ENCODE measurements around the gene CFAP91. TPM values are rescaled to one million over a fixed set of nuclear protein-coding genes. Genes with fewer than 3 reads are reported as not detected.

CFAP91 gene
- total RNA-seq, 1 donor from 2014 or later, result 19.0 TPM

DNA sequence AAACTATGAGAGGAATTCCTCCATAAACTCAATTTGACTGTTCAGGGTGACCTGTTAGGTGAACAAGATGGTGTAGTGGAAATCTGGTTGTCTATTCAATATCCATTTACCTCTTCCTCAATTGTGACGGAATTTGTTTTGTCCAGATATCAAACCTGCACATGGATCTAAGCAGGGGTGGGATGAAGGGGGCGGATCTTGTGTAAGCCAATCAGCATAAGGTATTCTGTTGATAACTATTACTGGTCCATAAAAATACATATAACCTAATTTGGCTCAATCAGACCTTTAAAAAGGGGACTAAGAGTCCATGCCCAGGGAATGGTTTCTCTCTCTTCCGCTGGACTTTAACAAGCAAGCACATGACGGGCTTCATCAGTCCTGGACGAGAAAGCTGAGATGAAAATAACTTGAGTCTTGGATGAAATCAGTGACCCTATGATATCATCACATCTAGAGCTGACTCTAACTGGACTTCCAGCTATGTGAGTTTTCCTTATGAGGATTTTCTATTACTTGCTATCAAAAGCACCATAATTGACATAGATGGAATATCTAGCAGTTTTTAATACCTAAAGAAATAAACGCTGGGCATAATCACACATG is 36.8 kb upstream of the CFAP91 start:
- Mint-ChIP-seq H3K4me3 (no peak overlapping the region), H3K27me3 (no peaks in the 10 kb centered on the region), H3K9me3 (no peaks in the 10 kb centered on the region), H3K4me1 (ENCODE audit: unreplicated experiment) (no peaks in the 10 kb centered on the region), H3K27ac (no peak overlapping the region), H3K36me3 (peaks cover 19% of the 10 kb centered on the region)
- TF ChIP-seq, protein P1, sequence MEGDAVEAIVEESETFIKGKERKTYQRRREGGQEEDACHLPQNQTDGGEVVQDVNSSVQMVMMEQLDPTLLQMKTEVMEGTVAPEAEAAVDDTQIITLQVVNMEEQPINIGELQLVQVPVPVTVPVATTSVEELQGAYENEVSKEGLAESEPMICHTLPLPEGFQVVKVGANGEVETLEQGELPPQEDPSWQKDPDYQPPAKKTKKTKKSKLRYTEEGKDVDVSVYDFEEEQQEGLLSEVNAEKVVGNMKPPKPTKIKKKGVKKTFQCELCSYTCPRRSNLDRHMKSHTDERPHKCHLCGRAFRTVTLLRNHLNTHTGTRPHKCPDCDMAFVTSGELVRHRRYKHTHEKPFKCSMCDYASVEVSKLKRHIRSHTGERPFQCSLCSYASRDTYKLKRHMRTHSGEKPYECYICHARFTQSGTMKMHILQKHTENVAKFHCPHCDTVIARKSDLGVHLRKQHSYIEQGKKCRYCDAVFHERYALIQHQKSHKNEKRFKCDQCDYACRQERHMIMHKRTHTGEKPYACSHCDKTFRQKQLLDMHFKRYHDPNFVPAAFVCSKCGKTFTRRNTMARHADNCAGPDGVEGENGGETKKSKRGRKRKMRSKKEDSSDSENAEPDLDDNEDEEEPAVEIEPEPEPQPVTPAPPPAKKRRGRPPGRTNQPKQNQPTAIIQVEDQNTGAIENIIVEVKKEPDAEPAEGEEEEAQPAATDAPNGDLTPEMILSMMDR (conservative IDR thresholded peaks at IDR 0.05), result no peak
- no peak for DNase-seq (ENCODE audit: extremely low spot score, unreplicated experiment)

DNA sequence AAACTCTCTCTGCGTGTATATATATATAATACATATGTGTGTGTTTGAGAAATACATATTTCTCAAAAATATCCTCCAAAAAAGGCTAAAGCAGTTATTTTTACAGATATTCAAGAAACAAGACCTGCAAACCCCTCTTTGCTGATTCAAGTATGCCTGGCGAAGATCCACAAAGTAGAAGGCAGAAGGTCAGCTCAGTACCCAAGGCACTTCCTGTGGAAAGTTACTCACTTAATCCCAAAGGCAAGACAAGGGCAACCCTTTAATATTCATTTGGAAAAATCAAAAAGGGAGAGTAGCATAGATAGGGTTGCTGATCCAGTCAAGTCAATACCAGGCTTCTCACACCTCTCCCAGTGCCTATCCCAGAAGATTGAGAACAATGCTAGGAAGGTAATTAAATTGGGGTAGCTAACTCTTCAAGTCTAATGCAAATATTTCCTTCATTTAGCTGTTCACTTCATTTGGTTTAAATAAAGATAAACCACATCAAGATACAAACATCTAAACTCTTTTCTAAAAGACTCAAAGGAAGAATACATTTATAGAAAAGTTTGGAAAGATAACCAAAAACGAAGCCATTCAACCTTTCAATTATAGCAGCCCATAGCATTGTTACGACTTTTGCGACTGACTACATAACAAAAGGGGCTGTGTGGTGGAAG is 32.8 kb upstream of the CFAP91 start:
- Mint-ChIP-seq H3K27ac (no peak overlapping the region), H3K9me3 (no peaks in the 10 kb centered on the region), H3K36me3 (peaks cover 28% of the 10 kb centered on the region), H3K27me3 (no peaks in the 10 kb centered on the region), H3K4me3 (no peak overlapping the region), H3K4me1 (ENCODE audit: unreplicated experiment) (peaks cover 4% of the 10 kb centered on the region)
- TF ChIP-seq, protein P1 (conservative IDR thresholded peaks at IDR 0.05), result no peak
- no peak for DNase-seq (ENCODE audit: extremely low spot score, unreplicated experiment)

DNA sequence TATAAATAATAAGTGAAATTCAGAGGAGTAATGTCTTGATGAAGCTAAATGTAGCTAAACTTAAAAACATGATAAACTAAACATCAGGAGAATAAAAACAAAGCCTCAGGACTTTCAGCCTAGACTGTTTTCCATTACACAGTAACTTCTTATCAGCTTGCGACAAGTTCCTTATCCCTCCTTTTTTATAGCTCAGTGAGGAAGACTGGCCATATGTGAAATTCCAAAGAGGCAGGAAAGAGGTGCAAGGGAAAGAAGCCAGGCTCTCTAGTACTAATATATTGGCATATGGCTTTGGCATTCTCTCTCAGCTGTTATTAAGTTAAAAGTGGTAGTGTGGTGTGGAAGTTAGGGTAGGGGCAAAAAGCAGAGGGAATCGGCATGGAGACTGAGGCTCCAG is 30.0 kb upstream of the CFAP91 start:
- Mint-ChIP-seq H3K27ac (no peak overlapping the region), H3K4me3 (no peak overlapping the region), H3K36me3 (peaks cover 24% of the 10 kb centered on the region), H3K9me3 (no peaks in the 10 kb centered on the region), H3K4me1 (ENCODE audit: unreplicated experiment) (peaks cover 25% of the 10 kb centered on the region), H3K27me3 (no peaks in the 10 kb centered on the region)
- no peak for DNase-seq (ENCODE audit: extremely low spot score, unreplicated experiment)
- TF ChIP-seq, protein P1 (conservative IDR thresholded peaks at IDR 0.05), result no peak

DNA sequence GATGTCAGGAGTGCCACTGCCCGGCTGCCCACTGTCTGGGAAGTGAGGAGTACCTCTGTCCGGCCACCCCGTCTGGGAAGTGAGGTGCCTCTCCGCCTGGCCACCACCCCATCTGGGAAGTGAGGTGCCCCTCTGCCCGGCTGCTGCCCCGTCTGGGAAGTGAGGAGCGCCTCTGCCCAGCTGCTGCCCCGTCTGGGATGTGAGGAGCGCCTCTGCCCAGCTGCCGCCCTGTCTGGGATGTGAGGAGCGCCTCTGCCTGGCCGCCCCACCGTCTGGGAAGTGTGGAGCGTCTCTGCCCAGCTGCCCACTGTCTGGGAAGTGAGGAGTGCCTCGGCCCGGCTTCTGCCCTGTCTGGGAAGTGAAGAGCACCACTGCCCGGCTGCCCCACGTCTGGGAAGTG is 28.9 kb upstream of the CFAP91 start:
- DNase-seq (ENCODE audit: extremely low spot score, unreplicated experiment), result no peak
- TF ChIP-seq, protein P1 (conservative IDR thresholded peaks at IDR 0.05), result no peak
- Mint-ChIP-seq H3K4me1 (ENCODE audit: unreplicated experiment) (peaks cover 26% of the 10 kb centered on the region), H3K27me3 (no peaks in the 10 kb centered on the region), H3K27ac (no peak overlapping the region), H3K4me3 (no peak overlapping the region), H3K9me3 (no peaks in the 10 kb centered on the region), H3K36me3 (peaks cover 24% of the 10 kb centered on the region)

DNA sequence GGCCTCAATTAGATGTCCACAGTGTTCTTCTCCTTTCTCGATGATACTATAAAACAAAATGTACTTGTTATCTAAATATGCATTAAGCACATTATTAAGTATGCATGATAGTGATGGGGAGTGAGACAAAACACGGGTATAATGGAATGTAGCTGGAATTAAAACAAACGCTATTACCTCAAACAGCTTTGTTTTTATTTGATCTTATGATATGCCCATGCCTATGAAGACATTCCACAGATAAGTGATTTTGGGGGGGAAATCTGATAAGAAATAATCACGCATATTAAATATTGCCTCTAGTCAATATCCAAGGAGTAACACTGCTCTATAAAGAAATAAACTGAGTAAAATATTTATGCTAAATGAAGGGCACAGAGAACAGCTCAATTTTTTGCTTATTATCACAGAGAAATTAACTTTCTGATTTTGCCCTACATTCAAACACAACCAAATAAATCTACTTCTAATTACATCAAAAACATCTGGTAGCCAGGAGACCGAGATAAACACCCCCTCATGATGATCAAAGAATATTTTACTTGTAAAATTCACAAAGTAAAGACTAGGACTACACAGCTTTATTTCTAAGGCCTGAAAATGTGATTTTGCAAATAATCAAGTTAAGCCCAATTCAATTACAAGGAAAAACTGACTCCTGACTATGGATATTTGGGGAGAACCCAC is 27.5 kb upstream of the CFAP91 start:
- Mint-ChIP-seq H3K27ac (peak overlapping the region; percentile 75), H3K4me3 (peak overlapping the region; percentile 93), H3K27me3 (no peaks in the 10 kb centered on the region), H3K9me3 (no peaks in the 10 kb centered on the region), H3K36me3 (peaks cover 14% of the 10 kb centered on the region), H3K4me1 (ENCODE audit: unreplicated experiment) (peaks cover 26% of the 10 kb centered on the region)
- TF ChIP-seq, protein P1 (conservative IDR thresholded peaks at IDR 0.05), result no peak
- no peak for DNase-seq (ENCODE audit: extremely low spot score, unreplicated experiment)

Measured in type B pancreatic cell (in vitro differentiated cells).